Measurements from ENCODE around the gene NSD1. TPM values are rescaled to one million over a fixed set of nuclear protein-coding genes. Genes with fewer than 3 reads are reported as not detected.
A peak's percentile ranks its signal among the peaks of the same experiment; 100 is the strongest.

Gene NSD1
- total and polyA plus RNA-seq, 2 experiments from 2014 or later, result 26.6 to 28.8 TPM

- no peak overlapping the region for H3K27ac ChIP-seq
- H3K9me3 ChIP-seq (ENCODE audit: low read depth), result no peaks in the 10 kb centered on the region
- no peaks in the 10 kb centered on the region for H3K9me2 ChIP-seq (replicated peaks; ENCODE audit: insufficient read depth)
- peaks cover 8% of the 10 kb centered on the region for H3K4me1 ChIP-seq (ENCODE audit: insufficient read depth)
- no peak for DNase-seq (ENCODE audit: low spot score)
- no peak overlapping the region for H2AFZ ChIP-seq
- peaks cover 3% of the 10 kb centered on the region for H3K36me3 ChIP-seq (replicated peaks; ENCODE audit: insufficient read depth, low read depth)
- H4K20me1 ChIP-seq (ENCODE audit: insufficient read depth, poor library complexity, severe bottlenecking), result peaks cover 27% of the 10 kb centered on the region
- TF ChIP-seq CTCF (IDR thresholded peaks at IDR 0.05; ENCODE audit: poor library complexity), result no peak
- TF ChIP-seq EZH2 (IDR thresholded peaks at IDR 0.05; ENCODE audit: borderline replicate concordance), result no peak
- no peak for TF ChIP-seq EZH2phosphoT487 (IDR thresholded peaks at IDR 0.05; ENCODE audit: low read depth, severe bottlenecking, unreplicated experiment)
- H3K4me2 ChIP-seq, result no peak overlapping the region
- no peaks in the 10 kb centered on the region for H3K27me3 ChIP-seq
- no peak overlapping the region for H3K4me3 ChIP-seq
- H3K79me2 ChIP-seq, result peaks cover 82% of the 10 kb centered on the region
Observed at GRCh38 chr5:177189416-177189815, 55.8 kb downstream of the NSD1 start.

- WGBS (ENCODE audit: low lambda C conversion rate, missing lambda C conversion rate), result 96% methylated on average over 4 of the region's 4 CpGs
- no peak for DNase-seq (ENCODE audit: low spot score)
- no peak overlapping the region for H3K4me2 ChIP-seq
Observed at GRCh38 chr5:177189965-177190364, 56.4 kb downstream of the NSD1 start.

GRCh38 chr5:177194268-177194667, 60.7 kb downstream of the NSD1 start:
- Histone ChIP-seq H3K27ac (no peak overlapping the region), H2AFZ (no peak overlapping the region), H3K4me3 (no peak overlapping the region), H3K79me2 (peaks cover 66% of the 10 kb centered on the region), H3K36me3 (replicated peaks; ENCODE audit: insufficient read depth, low read depth) (peaks cover 3% of the 10 kb centered on the region), H3K4me1 (ENCODE audit: insufficient read depth) (peaks cover 3% of the 10 kb centered on the region), H3K4me2 (no peak overlapping the region), H4K20me1 (ENCODE audit: insufficient read depth, poor library complexity, severe bottlenecking) (peaks cover 8% of the 10 kb centered on the region), H3K9me2 (replicated peaks; ENCODE audit: insufficient read depth) (no peaks in the 10 kb centered on the region), H3K27me3 (no peaks in the 10 kb centered on the region), H3K9me3 (ENCODE audit: low read depth) (no peaks in the 10 kb centered on the region)
- peak; percentile 73 for DNase-seq (ENCODE audit: low spot score)
- TF ChIP-seq CTCF (IDR thresholded peaks at IDR 0.05; ENCODE audit: poor library complexity) (no peak), EZH2phosphoT487 (IDR thresholded peaks at IDR 0.05; ENCODE audit: low read depth, severe bottlenecking, unreplicated experiment) (no peak), EZH2 (IDR thresholded peaks at IDR 0.05; ENCODE audit: borderline replicate concordance) (no peak)
- WGBS (ENCODE audit: low lambda C conversion rate, missing lambda C conversion rate), result 57% methylated on average over 3 of the region's 3 CpGs

More at GRCh38 chr5:177189965-177190364, 56.4 kb downstream of the NSD1 start:
- peaks cover 3% of the 10 kb centered on the region for H3K36me3 ChIP-seq (replicated peaks; ENCODE audit: insufficient read depth, low read depth)
- no peak overlapping the region for H2AFZ ChIP-seq
- H3K27ac ChIP-seq, result no peak overlapping the region
- TF ChIP-seq CTCF (IDR thresholded peaks at IDR 0.05; ENCODE audit: poor library complexity) (no peak), EZH2 (IDR thresholded peaks at IDR 0.05; ENCODE audit: borderline replicate concordance) (no peak), EZH2phosphoT487 (IDR thresholded peaks at IDR 0.05; ENCODE audit: low read depth, severe bottlenecking, unreplicated experiment) (no peak)
- no peaks in the 10 kb centered on the region for H3K9me3 ChIP-seq (ENCODE audit: low read depth)
- H3K4me1 ChIP-seq (ENCODE audit: insufficient read depth), result peaks cover 8% of the 10 kb centered on the region
- no peaks in the 10 kb centered on the region for H3K9me2 ChIP-seq (replicated peaks; ENCODE audit: insufficient read depth)
- peaks cover 26% of the 10 kb centered on the region for H4K20me1 ChIP-seq (ENCODE audit: insufficient read depth, poor library complexity, severe bottlenecking)
- H3K4me3 ChIP-seq, result no peak overlapping the region
- H3K79me2 ChIP-seq, result peaks cover 81% of the 10 kb centered on the region
- H3K27me3 ChIP-seq, result no peaks in the 10 kb centered on the region
